ENCODE results near the gene RXFP2.
A peak's percentile ranks its signal among the peaks of the same experiment; 100 is the strongest.

The RXFP2 gene

GRCh38 chr13:31722673-31723072, 16.7 kb upstream of the RXFP2 start:
- peak overlapping the region; percentile 25 for H3K27ac ChIP-seq
- no peak for TF ChIP-seq CTCF (conservative IDR thresholded peaks at IDR 0.05)

GRCh38 chr13:31725841-31726240, 13.5 kb upstream of the RXFP2 start:
- no peak for TF ChIP-seq CTCF (conservative IDR thresholded peaks at IDR 0.05)
- H3K27ac ChIP-seq, result no peak overlapping the region

- no peak overlapping the region for H3K27ac ChIP-seq
- TF ChIP-seq CTCF (conservative IDR thresholded peaks at IDR 0.05), result no peak
Observed at GRCh38 chr13:31731921-31732320, 7.4 kb upstream of the RXFP2 start.

- TF ChIP-seq CTCF (conservative IDR thresholded peaks at IDR 0.05), result no peak
- no peak overlapping the region for H3K27ac ChIP-seq
Observed at GRCh38 chr13:31733066-31733465, 6.3 kb upstream of the RXFP2 start.

GRCh38 chr13:31733647-31734046, 5.7 kb upstream of the RXFP2 start:
- no peak overlapping the region for H3K27ac ChIP-seq
- no peak for TF ChIP-seq CTCF (conservative IDR thresholded peaks at IDR 0.05)

- peak; percentile 97 for TF ChIP-seq CTCF (conservative IDR thresholded peaks at IDR 0.05)
Observed at GRCh38 chr13:31742097-31742734, 2.9 kb downstream of the RXFP2 start.

GRCh38 chr13:31747291-31747690, 8.0 kb downstream of the RXFP2 start:
- no peak for TF ChIP-seq CTCF (conservative IDR thresholded peaks at IDR 0.05)
- no peak overlapping the region for H3K27ac ChIP-seq

More at GRCh38 chr13:31742097-31742734, 2.9 kb downstream of the RXFP2 start:
- no peak overlapping the region for H3K27ac ChIP-seq
